Hepatocyte (in vitro differentiated cells): ENCODE measurements around the gene MYEOV.

Experiments used
- CTCF ChIP-seq: fragments of 200-600 bp; sonication (generic); IDR thresholded peaks from 2 replicates; pipeline ENCODE4 v1.5.1; 2016; ENCODE audit warnings: antibody characterized with exemption, mild to moderate bottlenecking; ENCODE audit not compliant: poor library complexity
- EZH2 ChIP-seq: fragments of 200-600 bp; sonication (generic); IDR thresholded peaks from 2 replicates; pipeline ENCODE4 v1.6.1; 2016; ENCODE audit warnings: antibody characterized with exemption, mild to moderate bottlenecking, borderline replicate concordance

DNA sequence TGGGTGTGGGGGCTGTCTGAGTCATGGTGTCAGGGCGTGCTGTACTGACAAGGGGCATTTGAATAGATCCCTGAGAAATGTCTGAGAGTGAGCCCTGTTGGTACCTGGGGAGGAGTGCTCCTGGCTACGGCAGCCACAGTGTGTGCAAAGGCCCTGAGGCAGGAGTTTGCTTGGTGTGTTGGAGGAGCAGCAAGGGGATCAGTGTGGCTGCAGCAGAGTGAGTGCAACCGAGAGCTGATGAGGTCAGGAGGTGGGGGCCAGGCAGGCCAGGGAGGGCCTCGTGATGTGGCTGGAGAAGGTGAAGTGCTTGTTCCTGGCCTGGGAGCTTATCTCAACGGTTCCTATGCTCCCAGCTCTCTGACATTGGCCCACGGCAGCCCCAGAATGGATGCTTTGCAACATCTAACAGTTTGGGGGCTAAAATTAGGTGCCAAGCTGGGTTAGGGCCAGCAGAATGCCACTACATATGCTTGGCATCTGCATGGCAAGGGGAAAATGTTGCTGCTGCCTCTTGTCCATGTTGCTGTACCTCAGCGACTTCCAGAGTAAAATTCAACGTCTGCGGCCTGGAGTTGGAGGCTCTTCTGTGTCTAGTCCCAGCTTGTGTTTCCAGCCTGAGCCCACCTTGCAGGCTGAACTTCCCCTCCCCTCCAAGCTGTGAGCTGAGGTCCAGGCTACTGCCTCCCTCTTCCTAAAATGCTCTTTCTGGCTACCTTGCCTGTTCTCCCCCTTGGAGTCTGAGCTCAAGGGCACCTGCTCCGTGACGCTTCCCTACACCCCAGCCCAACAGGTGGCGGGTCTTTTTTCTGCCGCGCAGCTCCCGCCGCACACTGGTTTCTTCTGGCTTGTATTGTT, 48.2 kb upstream of the MYEOV start:
- TF ChIP-seq CTCF: no peak
- no peak for TF ChIP-seq EZH2
